ENCODE data around the gene NRROS.
"Not testable (repeated sequence)": the region's sequence is repeated elsewhere in the genome, so short reads cannot be mapped to it uniquely, and the experiment has no call there.

The NRROS gene

DNA sequence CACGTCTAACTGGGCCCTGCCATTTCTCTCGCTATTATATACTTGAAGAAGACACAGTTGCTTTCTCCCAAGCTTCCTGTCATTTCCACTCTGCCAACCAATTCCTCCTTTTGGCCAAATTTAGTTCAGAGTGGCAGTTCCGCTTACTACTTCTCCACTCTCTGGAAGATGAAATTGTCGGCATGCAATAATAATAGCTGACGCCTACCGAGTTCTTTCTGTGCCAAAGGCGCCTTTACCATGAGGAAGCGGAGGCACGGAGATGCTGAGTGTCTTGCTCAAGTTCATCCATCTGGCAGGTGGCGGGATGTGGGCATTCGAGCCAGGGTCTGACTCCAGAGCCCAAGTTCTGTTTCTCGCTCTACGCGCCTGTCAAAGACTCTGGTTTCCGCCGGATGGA is 14.6 kb upstream of the NRROS start:
- DNase-seq (ENCODE audit: low read depth) = no peak

DNA sequence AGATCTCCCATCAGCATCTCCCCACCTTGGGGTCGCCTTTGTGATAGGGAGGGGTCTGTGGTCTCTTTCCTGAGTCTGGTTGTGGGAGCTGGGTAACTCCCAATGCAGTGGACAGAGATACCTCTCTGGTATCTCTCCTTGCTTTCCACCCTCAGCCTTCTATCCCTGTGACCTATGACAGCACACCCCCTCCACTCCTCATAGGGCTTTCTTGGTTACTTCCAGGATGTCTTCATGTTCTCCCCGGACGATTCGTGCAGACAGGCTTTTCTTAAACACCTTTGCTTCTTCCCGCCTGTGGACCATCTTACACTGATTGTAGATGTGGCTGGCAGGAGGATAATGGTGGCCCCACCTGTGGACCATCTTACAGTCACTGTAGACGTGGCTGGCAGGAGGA is 14.2 kb upstream of the NRROS start:
- DNase-seq (ENCODE audit: low read depth) = no peak

DNA sequence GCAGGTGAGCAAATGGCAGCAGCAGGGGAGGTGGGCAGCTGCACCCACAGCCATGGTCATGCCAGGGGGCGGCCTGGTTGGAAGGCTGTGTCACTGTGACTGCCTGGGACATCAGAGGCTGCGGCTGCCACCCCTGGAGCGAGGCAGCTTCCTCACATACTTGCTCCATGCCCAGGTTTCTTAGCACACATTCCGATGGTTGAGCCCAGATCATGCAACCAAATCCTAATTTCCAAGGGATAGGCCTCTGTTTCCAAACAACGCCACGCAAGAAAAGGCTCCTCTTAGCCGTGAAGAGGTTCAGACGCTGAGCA is 11.6 kb upstream of the NRROS start:
- DNase-seq (ENCODE audit: low read depth) = no peak

DNA sequence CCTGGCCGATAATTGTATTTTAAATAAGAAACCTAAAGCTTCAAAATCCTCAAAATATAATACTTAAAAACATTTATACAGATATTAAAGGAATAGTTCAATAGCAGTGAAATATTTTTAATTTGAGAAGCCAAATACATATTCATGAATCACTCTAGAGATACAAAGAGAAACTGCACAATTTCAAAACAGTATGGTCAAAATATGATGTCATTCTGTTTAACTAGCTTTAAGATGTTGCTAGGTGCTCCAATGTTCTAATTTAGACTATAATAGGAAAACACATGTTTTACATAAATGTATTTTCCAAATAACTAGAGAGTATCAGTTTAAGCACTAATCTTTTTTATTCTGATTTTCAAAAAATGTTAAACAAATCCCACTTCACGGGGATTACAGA is 10.3 kb upstream of the NRROS start:
- no peak for DNase-seq (ENCODE audit: low read depth)

DNA sequence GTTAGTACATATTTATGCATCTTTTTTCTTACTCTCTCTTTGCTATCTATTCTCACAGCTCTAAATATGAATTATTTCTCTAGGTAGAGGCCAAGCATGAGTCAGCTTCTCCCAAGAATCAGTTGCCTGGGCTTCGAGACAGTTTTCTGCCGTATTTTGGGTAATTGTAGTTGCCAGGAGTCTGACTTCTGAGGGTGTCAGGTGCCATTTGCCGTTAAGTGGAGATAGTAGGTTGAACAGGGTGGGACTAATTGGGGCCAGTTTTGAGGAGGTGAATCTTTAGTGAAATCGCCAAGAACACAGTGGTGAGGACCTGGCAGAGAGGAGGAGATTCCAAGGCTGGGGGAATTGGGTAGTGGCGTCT is 7.8 kb upstream of the NRROS start:
- no peak for DNase-seq (ENCODE audit: low read depth)

DNA sequence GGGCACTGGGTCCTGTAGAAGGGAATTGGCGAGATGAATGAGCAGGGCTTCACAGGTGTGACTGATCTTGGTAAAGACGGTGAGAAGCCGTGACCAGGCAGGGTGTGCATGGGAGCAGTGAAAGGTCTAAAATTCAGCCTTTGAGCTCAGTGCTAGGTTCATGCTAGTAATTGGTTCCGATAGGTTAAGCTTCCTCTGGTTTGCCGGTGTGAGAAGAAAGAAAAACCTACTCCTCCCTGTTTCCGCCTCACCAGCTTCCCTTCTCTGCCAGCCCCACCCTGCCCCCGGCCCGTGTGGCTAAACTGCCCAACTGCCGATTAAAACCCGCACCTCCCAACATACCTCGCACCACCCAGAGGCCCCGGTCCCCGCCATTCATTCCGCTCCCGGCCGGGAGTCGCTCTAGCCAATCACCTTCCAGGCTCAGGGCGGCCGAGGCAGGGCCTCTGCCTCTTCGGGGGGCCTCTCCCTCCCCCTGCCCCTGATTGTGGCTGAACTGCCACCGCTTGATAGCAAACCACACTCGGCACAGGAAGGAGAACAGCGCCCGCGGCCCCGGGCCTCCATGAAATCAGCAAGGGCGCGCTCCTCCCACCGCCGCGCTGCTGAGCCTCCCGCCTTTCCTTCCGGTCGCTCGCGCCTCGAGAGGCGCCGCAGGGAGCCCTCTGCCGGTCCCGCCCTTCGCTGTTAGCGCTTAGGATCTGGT is 7.3 kb upstream of the NRROS start:
- DNase-seq (ENCODE audit: low read depth) = peak; percentile 83

DNA sequence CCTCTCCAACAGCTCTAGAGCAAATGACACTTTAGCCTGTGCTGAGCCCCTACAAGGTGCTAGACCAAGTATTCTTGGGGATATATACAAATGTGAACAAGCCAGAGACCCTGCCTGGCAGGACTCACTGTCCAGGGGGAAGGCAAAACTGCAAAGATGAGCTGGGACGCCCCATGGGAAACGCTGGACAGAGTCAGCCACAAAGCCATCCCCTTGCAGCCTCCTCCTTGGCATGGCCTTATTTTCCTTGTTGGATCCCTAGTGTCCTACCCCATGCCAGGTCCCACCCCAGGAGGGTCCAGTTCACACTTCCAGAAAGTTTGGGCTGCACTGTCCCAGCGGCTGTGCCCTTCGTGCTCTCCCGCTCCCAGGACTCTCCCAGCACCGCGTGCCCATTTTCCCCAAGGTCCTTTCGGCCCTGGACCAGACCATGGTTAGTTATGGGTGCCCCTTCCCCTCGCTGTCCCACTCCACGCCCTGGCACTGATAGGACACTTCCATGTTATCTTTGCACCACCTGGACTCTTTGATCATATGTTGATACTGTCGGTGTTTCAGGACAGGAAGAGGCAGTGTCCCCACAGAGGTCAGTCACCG is 5.8 kb upstream of the NRROS start:
- DNase-seq (ENCODE audit: low read depth) = no peak

DNA sequence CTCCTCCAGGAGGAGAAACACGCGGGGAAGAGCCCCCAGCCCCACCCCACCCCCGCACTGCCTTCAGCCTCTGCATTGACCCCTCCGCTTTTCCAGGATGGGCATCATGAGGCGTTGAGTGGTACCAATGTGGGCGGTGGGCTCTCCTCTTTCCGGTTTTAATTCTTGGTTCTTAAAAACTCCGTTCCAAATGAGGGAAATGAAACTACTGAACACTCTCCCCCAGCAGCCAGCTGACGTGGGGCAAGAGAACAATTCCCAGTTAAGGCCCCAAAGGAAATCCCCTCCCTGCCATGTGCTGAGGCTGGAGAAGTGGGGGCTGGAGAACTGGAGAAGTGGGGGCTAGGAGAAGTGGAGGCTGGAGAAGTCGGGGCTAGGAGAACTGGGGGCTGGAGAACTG is 5.3 kb upstream of the NRROS start:
- no peak for DNase-seq (ENCODE audit: low read depth)

DNA sequence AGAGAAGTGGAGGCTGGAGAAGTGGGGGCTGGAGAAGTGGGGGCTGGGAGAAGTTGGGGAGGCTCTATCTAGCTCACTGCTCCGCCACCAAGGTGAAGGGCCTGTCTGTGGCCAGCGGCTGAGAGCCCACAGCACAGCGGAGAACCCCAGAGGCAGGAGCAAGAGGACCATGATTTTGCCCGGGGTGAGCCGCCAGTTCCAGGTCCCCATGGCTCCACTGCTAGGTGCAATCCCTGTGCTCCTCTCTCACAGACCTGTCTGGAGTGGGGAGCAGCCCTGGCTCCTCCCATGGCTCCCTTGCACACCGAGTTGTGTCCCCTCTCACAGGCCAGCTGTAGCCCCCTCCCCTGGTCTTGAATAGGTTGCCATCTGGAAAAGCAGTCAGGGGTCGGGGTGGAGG is 4.7 kb upstream of the NRROS start:
- no peak for DNase-seq (ENCODE audit: low read depth)

DNA sequence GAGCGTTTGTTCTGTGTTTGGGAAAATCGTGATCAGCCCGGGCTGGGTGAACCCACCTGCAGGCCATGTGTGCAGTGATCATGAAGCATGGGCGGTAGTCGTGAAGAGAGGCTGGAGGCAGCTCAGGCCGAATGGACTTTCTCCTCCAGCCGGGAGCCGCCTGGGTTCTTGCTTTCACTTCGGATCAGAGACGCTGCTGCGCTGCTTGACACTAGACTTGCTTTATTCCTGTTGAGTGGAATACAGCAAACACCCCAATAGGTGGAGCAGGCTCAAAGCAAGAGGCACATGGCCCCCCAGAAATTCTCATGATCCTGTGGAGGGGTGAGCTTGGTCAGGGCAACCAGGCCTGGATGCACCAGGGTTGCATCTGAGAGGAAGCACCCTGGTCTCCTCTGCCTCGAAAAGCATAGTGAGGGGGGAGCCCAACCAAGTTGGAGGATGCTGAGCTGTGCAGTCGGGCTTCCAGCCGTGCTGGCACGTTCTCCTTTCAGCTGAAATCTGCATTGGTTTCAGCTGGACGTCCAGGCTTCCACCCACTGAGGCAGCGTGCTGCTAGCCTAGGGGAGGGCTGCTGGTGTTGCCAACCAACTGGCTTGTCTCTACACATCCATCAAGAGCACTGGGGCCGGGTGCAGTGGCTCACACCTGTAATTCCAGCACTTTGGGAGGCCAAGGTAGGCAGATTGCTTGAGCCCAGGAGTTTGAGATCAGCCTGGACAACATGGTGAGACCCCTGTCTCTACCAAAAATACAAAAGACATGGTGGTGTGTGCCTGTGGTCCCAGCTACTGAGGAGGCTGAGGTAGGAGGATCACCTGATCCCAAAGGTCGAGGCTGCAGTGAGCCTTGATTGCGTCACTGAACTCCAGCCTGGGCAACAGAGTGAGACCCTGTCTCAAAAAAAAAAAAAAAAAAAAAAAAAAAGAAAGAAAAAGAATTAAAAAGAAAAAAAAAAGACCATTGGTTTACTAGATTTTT is 2.8 kb upstream of the NRROS start:
- DNase-seq (ENCODE audit: low read depth) = no peak

DNA sequence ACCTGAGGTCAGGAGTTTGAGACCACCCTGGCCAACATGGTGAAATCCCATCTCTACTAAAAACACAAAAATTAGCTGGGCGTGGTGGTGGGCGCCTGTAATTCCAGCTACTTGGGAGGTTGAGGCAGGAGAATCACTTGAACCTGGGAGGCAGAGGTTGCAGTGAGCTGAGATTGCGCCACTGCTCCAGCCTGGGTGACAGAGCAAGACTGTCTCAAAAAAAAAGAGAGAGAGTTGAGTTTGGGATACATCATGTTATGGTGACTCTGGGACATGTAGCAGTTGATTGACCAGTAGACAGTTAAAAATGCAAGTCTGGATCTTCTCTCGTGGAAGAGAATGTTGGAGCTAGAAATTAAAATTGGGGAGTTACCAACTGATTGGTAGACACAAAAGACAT is 1.6 kb upstream of the NRROS start:
- DNase-seq (ENCODE audit: low read depth) = not testable (repeated sequence)

DNA sequence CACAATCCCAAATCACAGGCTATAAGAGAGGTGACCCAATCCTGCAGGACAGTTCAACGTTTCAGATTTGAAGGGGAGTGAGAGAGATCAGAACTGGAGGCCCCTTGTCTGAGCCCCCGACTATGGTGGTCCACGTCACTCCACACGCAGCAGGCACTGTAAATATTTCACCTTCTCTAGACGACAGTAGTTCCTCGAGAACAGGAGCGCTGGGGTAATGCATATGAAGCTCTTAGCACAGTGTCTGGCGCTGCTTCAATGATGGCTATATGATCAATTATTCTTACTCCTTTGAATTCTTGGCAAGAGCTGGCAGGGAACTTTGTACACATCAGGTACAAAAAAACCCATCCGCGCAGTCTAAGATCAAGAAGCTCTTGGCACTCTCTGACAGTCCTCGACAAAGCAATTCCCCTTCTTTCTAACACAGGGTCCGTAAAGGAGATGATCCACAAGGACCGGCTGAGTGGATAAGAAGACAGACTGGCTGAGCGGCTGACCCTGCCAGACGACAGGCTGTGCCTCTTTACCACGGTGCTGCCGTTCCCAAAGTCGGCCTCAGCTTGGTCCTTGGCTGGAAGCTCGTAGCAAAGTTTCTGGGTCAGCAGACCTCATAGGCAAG is 522 bp upstream of the NRROS start:
- no peak for DNase-seq (ENCODE audit: low read depth)

DNA sequence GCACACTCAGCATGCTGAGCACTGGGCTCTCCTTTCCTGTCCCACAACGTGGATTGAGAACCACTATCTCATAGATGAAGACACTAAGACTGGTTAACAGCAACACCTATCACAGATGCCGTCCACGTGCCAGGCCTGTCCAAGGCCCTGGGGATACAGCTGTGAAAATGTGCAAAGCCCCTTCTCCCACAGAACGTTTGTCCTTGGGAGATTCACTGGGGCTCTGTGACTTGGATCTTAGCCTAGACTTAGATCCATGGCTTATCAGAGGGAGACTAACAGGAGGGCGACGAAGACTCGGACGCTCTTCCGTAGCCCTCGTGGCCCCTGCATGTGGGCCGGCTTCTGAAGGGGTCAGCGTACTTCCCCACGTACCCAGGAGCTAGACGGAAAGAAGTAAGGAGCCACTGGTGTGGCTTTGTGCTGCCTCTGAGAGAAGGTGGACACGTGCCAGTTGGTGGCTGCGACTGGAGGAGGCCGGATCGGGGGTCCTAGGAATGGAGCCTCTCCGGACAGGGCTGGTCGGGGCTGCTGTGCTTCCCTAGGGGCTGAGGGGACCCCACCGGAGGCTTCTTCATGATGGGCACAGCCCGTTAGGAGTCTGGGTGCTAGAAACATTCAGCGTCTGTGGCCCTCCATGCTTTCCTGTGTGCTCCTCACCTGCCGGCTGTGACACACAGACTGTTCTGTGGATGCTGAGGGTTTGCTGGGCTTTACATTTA is 964 bp downstream of the NRROS start:
- no peak for DNase-seq (ENCODE audit: low read depth)

DNA sequence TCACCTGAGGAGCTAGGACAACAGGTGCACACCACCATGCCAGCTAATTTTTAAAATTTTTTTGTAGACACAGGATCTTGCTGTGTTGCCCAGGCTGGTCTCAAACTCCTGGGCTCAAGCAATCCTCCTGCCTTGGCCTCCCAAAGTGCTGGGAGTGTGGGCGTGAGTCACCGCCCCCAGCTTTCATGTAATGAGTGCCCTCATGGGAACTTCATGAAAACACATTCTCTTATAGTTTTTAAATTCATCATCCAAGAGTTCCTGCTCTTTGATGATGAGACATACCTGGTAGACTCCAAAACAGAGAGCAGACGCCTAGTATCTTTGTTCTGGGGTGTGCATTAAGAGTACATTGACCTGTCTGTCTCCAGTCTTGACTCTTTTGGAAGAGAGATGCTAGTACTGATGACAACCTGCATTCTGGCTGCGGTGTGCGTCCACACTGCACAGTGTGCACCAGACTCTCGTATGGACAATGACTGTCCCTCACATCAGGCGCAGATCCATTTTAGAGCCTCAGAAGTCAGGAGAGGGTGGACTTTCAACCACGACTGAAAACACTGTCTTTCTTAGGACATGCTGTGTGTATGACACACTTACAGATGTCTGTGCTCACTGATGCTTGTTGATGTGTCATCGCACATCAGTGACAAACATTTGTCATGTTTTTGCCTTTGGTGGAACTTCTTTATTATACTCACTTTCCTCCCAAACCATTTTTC is 2.0 kb downstream of the NRROS start:
- no peak for DNase-seq (ENCODE audit: low read depth)

DNA sequence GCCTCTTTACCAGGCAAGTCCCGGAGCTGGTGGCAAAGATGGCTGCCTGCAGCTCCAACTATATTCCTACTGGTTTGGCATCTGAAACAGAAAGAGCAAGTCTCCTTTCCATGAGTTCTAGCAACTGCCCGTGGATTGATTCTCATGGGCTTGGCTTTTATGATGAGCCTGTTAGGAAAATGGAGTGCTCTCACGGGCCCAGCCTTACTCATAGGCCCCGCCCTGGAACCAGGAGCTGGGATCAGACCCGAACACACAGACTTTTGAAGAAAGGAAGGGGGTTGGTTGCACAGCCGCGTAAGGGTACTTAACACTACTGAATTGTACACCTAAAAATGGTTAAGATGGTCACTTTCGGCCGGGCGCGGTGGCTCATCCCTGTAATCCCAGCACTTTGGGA is 2.9 kb downstream of the NRROS start:
- DNase-seq (ENCODE audit: low read depth) = no peak

DNA sequence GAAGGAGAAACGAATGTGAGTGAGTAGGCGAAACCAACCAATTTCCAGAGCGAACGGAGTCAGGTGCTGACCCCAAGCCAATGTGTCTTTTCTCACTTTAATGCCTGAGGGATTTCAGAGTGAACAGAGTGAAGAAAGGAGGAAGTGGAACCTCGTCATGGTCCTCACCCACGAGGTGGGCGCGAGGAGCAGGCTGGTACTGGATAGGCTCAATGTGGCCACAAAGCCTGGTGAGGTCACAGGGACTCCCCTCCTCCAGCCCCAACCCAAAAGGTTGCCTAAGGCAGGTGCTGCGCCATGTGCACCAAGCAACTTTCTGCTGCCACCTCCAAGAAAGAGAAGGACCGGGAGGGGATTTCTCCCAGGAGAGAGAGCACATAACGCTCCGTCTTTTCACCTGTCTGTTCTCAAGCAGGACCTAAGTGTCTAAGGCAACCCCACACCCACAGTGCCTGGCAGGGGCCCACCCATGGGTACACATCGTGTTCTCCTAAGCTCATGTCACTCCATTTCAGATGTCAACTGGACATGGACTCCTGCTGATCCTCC is 3.8 kb downstream of the NRROS start:
- DNase-seq (ENCODE audit: low read depth) = peak; percentile 66

DNA sequence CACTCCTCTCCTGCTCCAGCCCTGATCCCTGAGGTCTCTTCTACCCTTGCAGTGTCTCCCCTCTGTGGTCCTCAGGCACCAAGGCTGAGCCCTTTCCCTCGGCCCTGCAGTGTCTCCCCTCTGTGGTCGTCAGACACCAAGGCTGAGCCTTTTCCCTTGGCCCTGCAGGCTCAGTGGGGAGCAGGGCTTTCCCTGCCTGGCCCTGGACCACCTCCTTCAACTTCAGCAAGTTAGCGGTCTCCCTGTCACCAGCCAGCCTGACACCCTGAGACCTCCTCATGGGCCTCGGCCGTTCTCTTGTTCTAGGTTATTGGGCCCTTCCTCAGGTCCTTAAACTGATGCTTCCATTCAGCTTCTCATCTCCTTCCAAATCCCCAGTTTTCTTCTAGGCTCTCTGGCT is 4.3 kb downstream of the NRROS start:
- no peak for DNase-seq (ENCODE audit: low read depth)

DNA sequence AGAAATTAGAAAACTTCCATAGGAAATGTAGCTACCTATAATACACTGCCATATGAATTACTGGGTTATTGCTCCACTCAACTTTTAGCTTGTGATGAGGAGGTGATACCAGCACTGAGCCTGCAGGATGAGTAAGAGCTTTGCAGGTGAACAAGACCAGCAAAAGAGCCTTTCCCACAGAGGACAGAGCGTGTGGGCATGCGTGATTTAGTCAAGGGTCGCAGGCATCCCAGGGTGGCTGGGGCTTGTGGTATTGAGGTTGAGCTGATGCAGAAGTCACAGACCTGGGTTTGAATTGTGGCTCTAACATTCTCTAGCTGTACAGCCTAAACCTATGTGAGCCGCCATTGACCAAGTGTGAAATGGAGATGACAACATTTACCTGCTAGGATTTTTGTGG is 5.6 kb downstream of the NRROS start:
- DNase-seq (ENCODE audit: low read depth) = no peak

DNA sequence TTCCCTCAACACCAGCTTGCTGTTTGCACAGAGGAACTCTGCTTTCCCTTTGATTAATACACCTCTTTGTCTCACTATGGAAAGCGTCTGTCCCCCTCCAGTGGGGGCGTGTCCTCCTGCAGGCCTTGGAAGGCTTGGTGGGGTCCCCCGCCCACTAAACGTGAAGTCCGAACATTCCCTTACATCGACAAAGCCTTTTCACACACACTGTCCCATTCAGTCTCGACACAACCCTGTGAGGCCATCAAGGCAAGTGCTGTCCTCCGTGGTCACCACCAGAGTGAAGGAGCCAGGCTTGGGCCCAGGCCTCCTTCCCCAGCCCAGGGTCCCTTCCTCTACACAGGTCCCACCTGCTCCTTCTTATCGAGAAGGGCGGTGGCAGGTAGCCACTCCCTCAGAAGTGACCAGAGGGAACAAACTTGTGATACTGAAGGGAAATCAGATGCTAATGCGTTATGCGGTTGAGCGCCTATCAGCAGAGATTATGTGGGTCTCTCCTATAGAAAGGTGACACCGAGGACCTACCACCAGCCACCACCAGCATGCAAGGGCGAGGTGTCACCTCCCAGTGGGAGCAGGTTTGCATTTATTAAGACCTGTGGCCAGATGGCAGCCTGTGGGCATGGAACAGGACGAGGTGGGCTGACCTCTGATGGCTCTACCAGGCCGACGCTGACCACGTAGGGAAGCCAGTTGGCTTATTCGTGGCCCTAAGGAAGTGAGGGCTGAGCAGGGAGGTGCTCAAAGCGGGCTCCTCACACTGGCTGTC is 6.6 kb downstream of the NRROS start:
- no peak for DNase-seq (ENCODE audit: low read depth)

DNA sequence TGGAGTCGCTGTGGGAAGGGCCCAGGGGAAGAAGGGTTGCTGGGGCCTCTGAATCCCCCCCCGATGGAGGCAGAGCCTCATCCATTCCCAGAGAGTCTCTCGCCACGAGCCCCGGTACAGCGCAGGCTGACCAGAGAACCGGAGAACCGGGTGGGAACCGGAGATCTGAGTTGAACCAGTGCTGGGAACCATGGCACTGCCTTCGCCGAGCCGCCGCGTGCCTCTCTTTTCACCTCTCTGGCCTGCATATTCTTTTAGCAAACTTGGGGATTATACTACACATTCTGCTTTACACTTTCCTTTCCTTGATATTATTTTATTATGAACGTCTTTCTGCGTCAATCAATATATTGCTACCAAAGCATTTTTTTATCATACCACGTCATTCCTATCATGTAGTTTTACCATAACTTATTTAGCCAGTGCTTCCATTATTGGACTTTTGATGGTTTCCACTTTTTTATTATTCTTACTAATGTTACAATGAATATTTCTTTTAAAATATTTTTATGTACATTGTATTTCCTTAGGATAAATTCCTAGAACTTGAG is 7.2 kb downstream of the NRROS start:
- DNase-seq (ENCODE audit: low read depth) = no peak

All from activated gamma-delta T cell treated with anti-CD3 and anti-CD28 coated beads, Interleukin-2, amount 50 U/mL, for 16 hours (primary cell).